Panc1 (cell line): ENCODE results near the gene KRT78. TPM values are rescaled to one million over a fixed set of nuclear protein-coding genes. Genes with fewer than 3 reads are reported as not detected.

Experiments used
- ATAC-seq: fragments of 200-7000 bp; cut with Tn5 transposase; 2 replicates; pipeline ENCODE4 v1.9.1; 2020; ENCODE audit warnings: mild to moderate bottlenecking, moderate library complexity
- BruUV-seq: library from RNA; stranded (reverse); fragments of 400-500 nt; replicated peaks from 2 replicates; lab custom pipeline; 2021; lab: Mats Ljungman, UMichigan
- CTCF ChIA-PET: fragments of 300-600 bp; sonication (Branson Sonifier 250); formaldehyde crosslinking; loops from one replicate; lab custom pipeline; 2022; ENCODE audit warnings: antibody characterized with exemption; lab: Charles Lee
- POLR2A ChIA-PET: fragments of 300-600 bp; sonication (Branson Sonifier 250); formaldehyde crosslinking; loops from one replicate; lab custom pipeline; 2022; ENCODE audit warnings: antibody characterized with exemption; lab: Charles Lee
- DNase-seq: peaks from one replicate; pipeline ENCODE4 v3.0.0-alpha.2; 2010; ENCODE audit warnings: low read depth, low spot score
- H3K27ac ChIP-seq: 2 replicates; pipeline ENCODE4 v1.5.1; 2011; ENCODE audit warnings: mild to moderate bottlenecking, low read length, inconsistent platforms
- H3K27me3 ChIP-seq: fragments of 200-500 bp; sonication (Bioruptor generic); 2 replicates; pipeline ENCODE4 v1.6.0; 2014; ENCODE audit warnings: low read length, inconsistent platforms; ENCODE audit not compliant: control insufficient read depth, insufficient read depth
- H3K36me3 ChIP-seq: fragments of 200-500 bp; sonication (Bioruptor generic); 2 replicates; pipeline ENCODE4 v1.5.1; 2014; ENCODE audit warnings: inconsistent platforms, mild to moderate bottlenecking, low read length, moderate library complexity; ENCODE audit not compliant: control insufficient read depth, insufficient read depth
- H3K4me1 ChIP-seq: 2 replicates; pipeline ENCODE4 v1.5.1; 2011; ENCODE audit warnings: inconsistent platforms, mild to moderate bottlenecking, low read length, moderate library complexity; ENCODE audit not compliant: control insufficient read depth, insufficient read depth
- H3K4me3 ChIP-seq, 2 experiments: 2 replicates each; pipeline ENCODE4 v1.5.1; 2011 to 2012; ENCODE audit warnings: low read depth in 2 of 2, low read length in 2 of 2, mild to moderate bottlenecking in 2 of 2, inconsistent platforms in 1 of 2, moderate library complexity in 1 of 2
- H3K9me3 ChIP-seq: fragments of 200-500 bp; sonication (Bioruptor generic); 2 replicates; pipeline ENCODE4 v1.5.1; 2014; ENCODE audit warnings: low read depth, mild to moderate bottlenecking, inconsistent platforms, low read length, moderate library complexity; ENCODE audit not compliant: control insufficient read depth, insufficient read depth
- CTCF ChIP-seq: fragments of 450-650 bp; IDR thresholded peaks from 2 replicates; pipeline ENCODE4 v1.5.1; 2017; ENCODE audit warnings: mild to moderate bottlenecking
- POLR2AphosphoS5 ChIP-seq: IDR thresholded peaks from 2 replicates; pipeline ENCODE4 v1.6.1; 2012; ENCODE audit warnings: mild to moderate bottlenecking, low read depth, low read length, moderate library complexity
- REST ChIP-seq, 2 experiments: IDR thresholded peaks; 2 replicates each; pipeline ENCODE4 v1.6.1; 2011 to 2012; ENCODE audit warnings: low read depth in 2 of 2, control low read depth in 1 of 2, low read length in 1 of 2, mild to moderate bottlenecking in 1 of 2, moderate library complexity in 1 of 2; ENCODE audit not compliant: insufficient read depth in 1 of 2
- SIN3A ChIP-seq: IDR thresholded peaks from 2 replicates; pipeline ENCODE4 v1.6.1; 2012; ENCODE audit warnings: low read depth, mild to moderate bottlenecking, low read length, moderate library complexity, borderline replicate concordance; ENCODE audit not compliant: insufficient read depth
- TCF7L2 ChIP-seq: IDR thresholded peaks from 2 replicates; pipeline ENCODE4 v1.6.1; 2011; ENCODE audit warnings: mild to moderate bottlenecking, low read depth, low read length, inconsistent platforms
- in situ Hi-C: cut with HindIII; loops from 2 replicates; pipeline ENCODE4 v1.10.0; 2016; ENCODE audit warnings: low sequenced_read_pairs, low pct_unique_long_range_greater_than_20kb
- intact Hi-C: fragments of 100-400 bp; cut with micrococcal nuclease; formaldehyde crosslinking; loops from one replicate; pipeline ENCODE4 v1.10.0; 2022; ENCODE audit not compliant: unreplicated experiment
- total RNA-seq: library from RNA; stranded (reverse); gene quantifications from one replicate; pipeline ENCODE4 v1.2.1, GENCODE V29; 2021; ENCODE audit not compliant: unreplicated experiment

KRT78 gene
- total RNA-seq, 1 experiment from 2014 or later = not detected

- no peak for TF ChIP-seq SIN3A
- TF ChIP-seq POLR2AphosphoS5 = no peak
- no peak for TF ChIP-seq REST (IDR thresholded peaks at IDR 0.05; ENCODE audit: insufficient read depth in 1 of 2, low read depth in 2 of 2, low read length in 1 of 2)
- no peak for TF ChIP-seq CTCF
- TF ChIP-seq TCF7L2 = no peak
- peaks cover 12% of the 10 kb centered on the region for H3K4me1 ChIP-seq
- intact Hi-C loops = no loop called here
- no peak overlapping the region for H3K4me3 ChIP-seq
- no TSS peak for BruUV-seq
- ChIA-PET CTCF (no interaction called here), POLR2A (no interaction called here)
- no peak for DNase-seq
- no peaks in the 10 kb centered on the region; the same call in 1 of the 2 replicates for H3K27me3 ChIP-seq
- in situ Hi-C loops = no loop called here
- ATAC-seq = no peak
- H3K27ac ChIP-seq = no peak overlapping the region
- H3K36me3 ChIP-seq = no peaks in the 10 kb centered on the region
- H3K9me3 ChIP-seq = no peaks in the 10 kb centered on the region
Measured at GRCh38 chr12:52817699-52818238, 31.0 kb downstream of the KRT78 start.

- ATAC-seq = no peak
- TF ChIP-seq TCF7L2 = no peak
- no peak for TF ChIP-seq POLR2AphosphoS5
- TF ChIP-seq REST (IDR thresholded peaks at IDR 0.05; ENCODE audit: insufficient read depth in 1 of 2, low read depth in 2 of 2, low read length in 1 of 2) = no peak
- TF ChIP-seq SIN3A = no peak
- TF ChIP-seq CTCF = no peak
- no peak overlapping the region for H3K4me3 ChIP-seq
- no peaks in the 10 kb centered on the region; the same call in 1 of the 2 replicates for H3K27me3 ChIP-seq
- no peaks in the 10 kb centered on the region for H3K9me3 ChIP-seq
- H3K27ac ChIP-seq = no peak overlapping the region
- H3K36me3 ChIP-seq = no peaks in the 10 kb centered on the region
- BruUV-seq = no TSS peak
- peaks cover 6% of the 10 kb centered on the region; the same call in 1 of the 2 replicates for H3K4me1 ChIP-seq
- in situ Hi-C loops (no loop called here), intact Hi-C loops (no loop called here)
- ChIA-PET POLR2A (no interaction called here), CTCF (no interaction called here)
- DNase-seq = no peak
Measured at GRCh38 chr12:52817003-52817698, 31.6 kb downstream of the KRT78 start.
